ENCODE data around the gene ALLC. TPM values are rescaled to one million over a fixed set of nuclear protein-coding genes. Genes with fewer than 3 reads are reported as not detected.
"Not testable (repeated sequence)": the region's sequence is repeated elsewhere in the genome, so short reads cannot be mapped to it uniquely, and the experiment has no call there.

Gene ALLC
- polyA plus RNA-seq (ENCODE audit: insufficient read length) = not detected

- no peak for DNase-seq (ENCODE audit: low read depth)
Measured at GRCh38 chr2:3657881-3658280, at the start of gene ALLC. Gene ALLC, plus strand, starts transcription at chr2:3658200. Its CDS starts 12,958 bp downstream, at chr2:3671158.

- DNase-seq (ENCODE audit: low read depth) = no peak
Measured at GRCh38 chr2:3608373-3609278, 49.4 kb upstream of the ALLC start.

DNA sequence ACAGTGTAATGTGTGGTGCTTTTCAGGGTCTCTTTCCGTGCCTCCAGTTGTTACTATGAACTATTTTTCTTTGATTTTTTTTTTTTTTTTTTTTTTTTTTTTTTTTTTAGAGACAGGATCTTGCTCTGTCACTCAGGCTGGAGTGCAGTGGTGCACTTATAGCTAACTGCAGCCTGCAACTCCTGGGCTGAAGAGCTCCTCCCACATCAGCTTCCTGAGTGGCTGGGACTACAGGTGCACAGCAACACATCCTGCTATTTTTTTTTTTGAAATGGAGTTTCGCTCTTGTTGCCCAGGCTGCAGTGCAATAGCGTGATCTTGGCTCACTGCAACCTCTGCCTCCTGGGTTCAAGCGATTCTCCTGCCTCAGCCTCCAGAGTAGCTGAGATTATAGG lies 48.7 kb upstream of the ALLC start:
- DNase-seq (ENCODE audit: low read depth) = not testable (repeated sequence)

GRCh38 chr2:3610415-3610814 lies 47.6 kb upstream of the ALLC start:
- DNase-seq (ENCODE audit: low read depth) = no peak

DNA sequence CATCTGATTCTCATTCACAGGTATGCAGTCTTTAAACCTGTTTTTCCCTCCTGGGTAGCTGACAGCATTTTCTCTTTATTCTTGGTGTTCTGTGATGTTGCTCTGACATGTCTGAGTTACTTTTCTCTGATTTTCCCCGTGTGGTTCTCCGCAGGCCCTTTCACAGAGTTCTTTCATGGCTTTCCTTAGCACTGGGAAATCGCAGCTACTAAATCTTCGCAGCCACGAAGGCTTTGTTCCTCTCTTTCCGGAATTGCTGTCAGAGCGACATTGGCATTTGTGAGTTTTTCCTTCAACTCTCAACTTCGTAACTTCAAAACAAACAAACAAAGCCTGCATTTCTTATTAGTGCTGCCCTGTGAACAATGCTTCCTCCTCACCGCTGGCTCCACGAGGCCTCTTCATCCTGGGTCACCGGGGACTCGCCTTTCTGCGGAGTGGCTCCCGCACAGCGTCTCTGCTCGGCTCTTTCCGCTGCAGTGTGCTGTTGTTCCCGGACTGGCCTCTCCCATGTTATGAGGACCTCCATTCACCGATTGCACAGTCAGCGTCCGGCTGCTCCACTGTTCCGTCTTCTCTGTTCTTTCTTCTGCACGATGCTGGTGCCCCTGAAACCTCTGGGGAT lies 47.0 kb upstream of the ALLC start:
- DNase-seq (ENCODE audit: low read depth) = no peak

GRCh38 chr2:3611589-3611988 lies 46.4 kb upstream of the ALLC start:
- DNase-seq (ENCODE audit: low read depth) = no peak

DNA sequence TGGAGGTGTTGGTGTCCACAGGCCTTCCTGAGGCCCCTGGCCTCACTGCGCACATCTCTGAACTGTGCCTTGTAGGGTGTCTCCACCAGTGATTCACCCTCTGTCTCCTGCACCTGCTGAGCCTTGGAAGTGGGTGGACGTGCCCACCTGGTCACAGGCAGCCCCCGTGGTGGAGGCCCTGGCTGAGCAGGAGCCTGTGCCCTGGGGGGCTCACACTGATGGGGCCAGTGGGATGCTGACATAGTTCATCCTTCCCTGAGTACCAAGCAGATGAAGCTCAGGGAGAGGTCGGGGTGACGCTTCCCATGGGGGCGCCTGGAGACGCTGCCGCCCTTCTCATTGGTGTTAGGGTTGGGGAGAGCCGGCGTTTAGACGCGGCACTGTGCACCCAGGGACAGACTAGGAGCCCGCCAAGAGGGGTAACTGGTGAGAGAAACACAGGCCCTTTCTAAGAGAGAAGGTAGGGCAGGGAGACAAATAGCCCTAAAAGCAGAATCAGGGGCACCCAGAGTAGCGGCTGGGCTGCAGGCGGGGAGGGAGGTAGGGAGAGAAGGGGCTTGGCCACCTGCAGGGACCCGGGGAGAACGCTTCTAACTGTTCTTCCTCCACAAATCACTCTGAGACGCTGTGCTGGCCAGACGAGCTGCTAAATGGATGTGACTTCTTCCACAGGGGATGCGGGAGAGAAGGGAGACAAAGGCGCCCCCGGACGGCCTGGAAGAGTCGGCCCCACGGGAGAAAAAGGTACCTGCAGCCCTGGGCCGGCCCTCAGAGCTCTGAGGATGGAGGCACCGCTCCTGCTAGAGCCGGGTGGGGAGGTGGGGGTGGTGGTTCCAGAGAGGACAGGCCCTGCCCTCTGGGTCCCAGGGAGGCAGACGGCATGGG lies 45.1 kb upstream of the ALLC start:
- no peak for DNase-seq (ENCODE audit: low read depth)

DNA sequence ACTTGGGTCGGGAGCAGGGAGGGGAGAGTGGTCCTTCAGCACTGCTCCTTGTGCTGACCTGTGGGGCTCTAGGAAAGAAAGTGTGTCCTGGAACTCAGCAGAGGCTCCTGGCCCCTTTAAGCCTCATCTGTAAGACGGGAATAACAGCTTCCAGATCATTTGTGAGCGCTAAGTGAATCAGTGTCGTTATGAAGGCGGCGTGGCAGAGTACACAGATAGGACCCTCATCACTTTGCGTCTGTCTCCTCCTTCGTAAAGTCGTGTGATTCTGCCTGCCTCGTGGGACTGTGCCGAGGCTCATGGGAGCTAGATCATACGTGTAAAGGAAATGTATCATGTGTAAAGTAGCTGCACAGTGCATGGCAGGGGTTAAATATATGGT lies 44.5 kb upstream of the ALLC start:
- no peak for DNase-seq (ENCODE audit: low read depth)

GRCh38 chr2:3614743-3615142 lies 43.3 kb upstream of the ALLC start:
- not testable (repeated sequence) for DNase-seq (ENCODE audit: low read depth)

DNA sequence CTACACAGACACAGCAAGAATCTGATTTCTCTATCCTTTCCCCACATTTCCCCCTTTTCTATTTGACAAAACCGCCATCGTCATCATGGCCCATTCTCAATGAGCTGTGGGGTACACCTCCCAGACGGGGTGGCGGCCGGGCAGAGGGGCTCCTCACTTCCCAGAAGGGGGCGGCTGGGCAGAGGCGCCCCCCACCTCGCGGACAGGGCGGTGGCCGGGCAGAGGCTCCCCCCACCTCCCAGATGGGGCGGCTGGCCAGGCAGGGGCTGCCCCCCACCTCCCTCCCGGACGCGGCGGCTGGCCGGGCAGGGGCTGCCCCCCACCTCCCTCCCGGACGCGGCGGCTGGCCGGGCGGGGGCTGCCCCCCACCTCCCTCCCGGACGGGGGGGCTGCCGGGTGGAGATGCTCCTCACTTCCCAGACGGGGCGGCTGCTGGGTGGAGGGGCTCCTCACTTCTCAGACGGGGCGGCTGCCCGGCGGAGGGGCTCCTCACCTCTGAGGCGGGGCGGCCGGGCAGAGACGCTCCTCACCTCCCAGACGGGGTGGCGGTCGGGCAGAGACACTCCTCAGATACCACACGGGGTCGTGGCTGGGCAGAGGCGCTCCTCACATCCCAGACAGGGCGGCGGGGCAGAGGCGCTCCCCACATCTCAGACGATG lies 42.3 kb upstream of the ALLC start:
- not testable (repeated sequence) for DNase-seq (ENCODE audit: low read depth)

GRCh38 chr2:3616435-3617197 lies 41.4 kb upstream of the ALLC start:
- not testable (repeated sequence) for DNase-seq (ENCODE audit: low read depth)

GRCh38 chr2:3617198-3617890 lies 40.7 kb upstream of the ALLC start:
- DNase-seq (ENCODE audit: low read depth) = no peak

GRCh38 chr2:3618367-3618766 lies 39.6 kb upstream of the ALLC start:
- DNase-seq (ENCODE audit: low read depth) = no peak

DNA sequence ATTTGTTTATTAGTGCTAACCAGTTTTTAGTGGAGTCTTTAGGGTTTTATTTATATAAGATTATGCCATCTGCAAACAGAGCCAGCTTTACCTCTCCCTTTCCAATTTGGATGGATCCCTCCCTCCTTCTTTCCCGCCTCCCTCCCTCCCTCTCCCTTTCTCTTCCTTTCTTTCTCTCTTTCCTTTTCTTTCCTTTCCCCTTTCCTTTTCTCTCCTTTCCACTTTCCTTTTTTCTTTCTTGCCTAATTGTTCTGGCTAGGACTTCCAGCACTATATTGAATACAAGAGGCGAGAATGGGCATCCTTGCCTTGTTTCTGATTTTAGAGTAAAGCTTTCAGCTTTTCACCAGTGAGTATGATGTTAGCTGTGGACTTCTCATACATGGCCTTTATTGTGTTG lies 39.0 kb upstream of the ALLC start:
- DNase-seq (ENCODE audit: low read depth) = no peak

DNA sequence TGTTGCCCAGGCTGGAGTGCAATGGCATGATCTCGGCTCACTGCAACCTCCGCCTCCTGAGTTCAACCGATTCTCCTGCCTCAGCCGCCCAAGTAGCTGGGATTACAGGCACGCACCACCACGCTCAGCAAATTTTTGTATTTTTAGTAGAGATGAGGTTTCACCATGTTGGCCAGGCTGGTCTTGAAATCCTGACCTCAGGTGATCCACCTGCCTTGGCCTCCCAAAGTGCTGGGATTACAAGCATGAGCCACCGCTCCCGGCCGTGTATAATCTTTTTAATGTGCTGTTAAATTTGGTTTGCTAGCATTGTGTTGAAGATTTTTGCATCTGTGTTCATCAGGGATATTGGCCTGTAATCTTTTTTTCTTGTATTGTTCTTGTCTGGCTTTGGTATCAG lies 38.3 kb upstream of the ALLC start:
- not testable (repeated sequence) for DNase-seq (ENCODE audit: low read depth)

DNA sequence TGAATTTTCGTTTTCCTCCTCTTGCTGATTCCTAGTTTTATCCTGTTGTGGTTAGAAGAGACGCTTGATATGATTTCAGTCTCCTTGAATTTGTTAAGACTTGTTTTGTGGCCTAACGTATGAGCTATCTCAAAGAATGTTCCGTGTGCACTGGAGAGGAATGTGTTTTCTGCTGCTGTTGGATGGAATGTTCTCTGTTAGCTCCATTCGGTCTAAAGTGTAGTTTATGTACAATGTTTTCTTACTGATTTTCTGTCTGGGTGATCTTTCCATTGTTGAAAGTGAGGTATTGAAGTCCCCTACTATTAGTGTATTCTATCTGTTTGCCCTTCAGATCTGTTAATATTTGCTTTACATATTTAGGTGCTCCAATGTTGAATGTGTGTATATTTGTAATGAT lies 37.2 kb upstream of the ALLC start:
- no peak for DNase-seq (ENCODE audit: low read depth)

- no peak for DNase-seq (ENCODE audit: low read depth)
Measured at GRCh38 chr2:3622967-3623366, 35.0 kb upstream of the ALLC start.

DNA sequence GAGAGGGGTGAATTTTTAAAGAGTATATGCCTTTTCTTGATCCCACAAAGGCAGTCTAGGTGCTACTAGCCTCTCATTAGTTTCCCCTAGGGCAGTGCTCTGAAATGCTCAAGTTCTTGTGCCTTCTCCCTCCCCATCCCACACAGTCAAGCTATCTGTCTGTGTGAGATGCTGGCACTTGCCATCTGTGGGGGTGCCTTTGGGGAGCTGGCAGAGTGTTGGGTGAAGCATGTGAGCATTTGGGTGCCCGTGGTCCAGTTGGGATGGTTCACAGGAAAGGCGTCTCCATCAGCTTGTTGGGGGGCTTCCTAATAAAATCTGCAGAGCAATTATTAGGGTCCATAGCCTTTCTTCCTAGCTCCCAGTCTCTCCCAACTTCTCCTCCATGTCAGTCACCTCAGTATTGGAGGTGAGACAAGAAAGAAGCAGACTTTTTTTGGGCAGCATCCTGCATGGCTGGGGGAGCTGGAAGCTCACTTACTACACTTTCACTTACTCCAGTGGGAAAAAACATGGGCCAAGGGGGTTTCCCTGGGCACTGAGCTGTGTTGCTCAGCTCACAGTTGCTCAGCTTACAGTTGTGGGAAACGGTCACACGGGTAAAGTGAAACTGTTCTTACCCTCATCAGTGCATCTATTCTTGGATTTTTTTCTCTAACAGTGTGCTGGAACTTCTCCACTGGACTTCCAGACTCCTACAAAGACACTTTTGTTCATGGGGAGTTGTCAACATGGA lies 33.8 kb upstream of the ALLC start:
- DNase-seq (ENCODE audit: low read depth) = no peak

DNA sequence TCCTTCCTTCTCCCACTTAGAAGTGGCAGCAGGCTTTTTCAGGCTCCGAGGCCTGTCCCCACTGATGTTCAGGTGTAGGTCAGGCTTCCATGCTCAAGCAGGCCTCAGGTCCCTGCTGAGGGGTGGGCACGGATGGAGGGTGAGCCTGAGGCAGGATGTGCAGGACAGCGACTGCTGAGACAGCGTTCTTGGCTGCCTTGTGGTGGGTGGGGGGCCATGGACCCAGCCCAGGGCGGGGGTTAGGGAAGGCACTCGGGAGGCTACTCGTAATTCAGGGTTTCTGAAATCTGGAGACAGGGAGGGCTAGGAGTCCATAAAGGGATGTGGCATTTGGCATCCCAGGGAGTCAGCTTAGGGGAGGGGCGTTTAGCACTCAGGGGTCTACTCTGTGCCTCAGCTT lies 32.8 kb upstream of the ALLC start:
- DNase-seq (ENCODE audit: low read depth) = no peak
